CD4-positive, alpha-beta T cell treated with Interferon alpha-2 for 1 hour (primary cell): ENCODE results near the gene TSC22D2.

Source experiments
- DNase-seq, 2 donors: peaks; one replicate each; pipeline ENCODE4 v3.0.0-alpha.2; 2020 to 2022

The TSC22D2 gene

DNA sequence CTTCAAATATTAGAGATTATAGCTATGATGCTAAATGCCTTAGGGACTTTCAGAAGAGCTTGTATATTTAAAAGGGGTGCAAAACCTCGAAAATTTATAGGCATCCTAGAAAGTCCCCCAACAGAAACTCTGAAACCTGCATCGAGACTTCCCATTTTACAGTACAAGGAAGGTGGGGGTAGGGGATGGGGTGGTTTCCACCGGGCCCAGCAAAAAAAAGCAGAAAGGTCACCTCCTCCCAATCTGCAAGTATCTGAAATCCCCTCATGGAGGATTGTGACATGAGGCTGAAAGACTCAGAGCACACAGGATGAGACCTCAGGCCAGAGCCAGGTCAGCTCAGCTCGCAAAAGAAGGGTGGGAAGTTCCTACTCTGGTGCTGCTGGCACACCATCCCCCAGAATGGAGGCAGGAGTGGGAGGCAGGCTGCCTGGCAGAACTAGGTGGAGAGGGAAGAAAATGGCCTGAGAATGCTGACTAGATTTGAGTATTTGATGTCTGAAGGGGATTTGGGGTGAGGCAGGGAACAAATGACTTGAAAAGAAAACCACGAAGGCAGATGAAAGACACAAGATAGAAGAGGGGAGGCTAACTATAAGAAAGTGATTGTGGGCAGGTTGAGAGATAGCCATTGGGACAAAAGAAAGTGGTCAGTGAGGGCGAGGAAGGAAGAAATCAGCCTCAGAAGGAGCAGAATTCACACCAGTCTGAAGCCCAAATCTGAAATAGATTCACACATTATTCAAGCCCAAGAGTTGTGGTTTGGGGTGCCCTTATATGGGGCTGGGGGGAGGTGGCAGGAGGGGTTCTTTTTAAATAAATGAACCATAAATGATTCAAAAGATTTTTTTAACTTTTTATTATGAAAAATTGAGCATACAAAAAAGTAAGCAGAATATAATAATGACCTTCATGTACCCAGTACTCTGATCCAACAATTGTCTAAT lies 22.5 kb upstream of the TSC22D2 start:
- DNase-seq = peak; percentile 36 to 52

DNA sequence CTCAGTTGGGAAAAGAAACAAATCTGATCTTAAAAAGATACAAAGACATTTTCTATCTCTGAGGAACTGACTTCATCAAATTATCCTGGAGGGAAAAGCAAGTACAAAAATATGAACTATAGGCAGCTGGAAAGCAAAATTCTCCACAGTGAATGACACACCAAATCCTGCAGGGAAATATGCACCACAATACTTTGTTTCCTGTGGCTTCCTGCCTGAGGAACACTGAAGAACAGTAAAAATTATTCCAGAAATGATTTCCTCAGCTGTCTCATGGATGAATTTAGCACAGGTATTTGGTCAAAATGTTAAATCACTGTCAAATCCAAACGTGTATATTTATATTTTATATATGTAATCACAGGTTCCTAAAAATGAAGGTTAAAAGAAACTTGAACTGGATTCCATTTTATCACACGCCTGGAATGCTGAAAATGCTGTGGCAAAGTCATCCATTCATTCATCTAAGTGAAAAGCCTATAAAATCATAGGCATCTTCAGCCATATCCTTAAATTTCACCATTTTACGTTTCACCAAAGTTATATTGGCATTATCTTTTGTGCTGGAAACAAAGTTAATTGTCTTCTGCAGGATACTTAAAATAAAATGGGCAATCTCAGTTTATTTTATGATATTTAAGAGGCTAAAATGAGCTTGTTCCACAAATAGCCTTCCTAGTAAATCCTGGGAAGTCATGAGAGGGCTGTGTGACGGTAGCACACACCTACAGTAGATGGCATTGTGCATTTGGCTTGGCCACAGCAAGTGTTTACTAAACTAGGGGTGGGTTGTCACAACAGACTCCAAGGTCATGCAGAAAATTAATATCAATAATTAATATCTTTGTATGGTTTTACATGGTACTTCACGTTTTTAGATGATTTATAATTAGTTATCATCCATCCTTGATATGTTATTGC lies 19.3 kb upstream of the TSC22D2 start:
- no peak for DNase-seq

DNA sequence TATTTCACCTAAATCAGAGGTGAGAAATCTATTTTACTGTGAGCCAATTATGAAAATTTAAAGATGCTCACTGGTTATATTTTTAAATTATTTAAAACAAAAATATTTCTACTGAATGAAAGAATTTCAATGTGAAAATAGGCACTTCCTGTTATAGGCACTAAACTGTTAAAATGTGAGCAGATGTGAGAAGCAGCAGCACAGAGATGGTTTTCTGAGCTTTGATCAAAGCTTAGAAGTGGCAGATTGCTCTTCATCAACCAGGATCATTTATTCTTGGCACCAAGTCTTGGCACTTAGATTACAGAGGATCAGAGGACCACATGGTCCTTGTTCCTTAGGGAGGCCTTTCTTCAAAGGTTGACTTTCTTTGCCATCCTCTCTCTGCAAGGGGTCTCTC lies 18.0 kb upstream of the TSC22D2 start:
- DNase-seq = no peak

DNA sequence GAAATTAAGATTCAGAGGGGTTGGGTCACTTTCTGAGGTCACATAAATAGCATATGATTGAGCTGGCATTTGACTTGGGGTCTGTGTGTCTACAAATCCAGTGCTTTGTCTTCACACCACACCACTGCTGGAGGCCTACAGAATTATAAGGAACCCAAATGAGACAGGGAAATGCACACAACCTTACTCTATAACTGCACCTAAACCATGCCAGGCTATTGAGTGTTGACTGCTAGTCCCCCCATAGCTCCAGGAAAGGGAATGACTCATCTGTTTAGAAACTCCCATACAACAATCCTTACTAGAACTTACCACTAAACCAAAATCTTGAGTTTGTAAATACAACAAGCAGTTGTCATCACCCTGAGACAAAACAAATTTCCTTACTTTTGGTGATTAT lies 16.9 kb upstream of the TSC22D2 start:
- DNase-seq = no peak

DNA sequence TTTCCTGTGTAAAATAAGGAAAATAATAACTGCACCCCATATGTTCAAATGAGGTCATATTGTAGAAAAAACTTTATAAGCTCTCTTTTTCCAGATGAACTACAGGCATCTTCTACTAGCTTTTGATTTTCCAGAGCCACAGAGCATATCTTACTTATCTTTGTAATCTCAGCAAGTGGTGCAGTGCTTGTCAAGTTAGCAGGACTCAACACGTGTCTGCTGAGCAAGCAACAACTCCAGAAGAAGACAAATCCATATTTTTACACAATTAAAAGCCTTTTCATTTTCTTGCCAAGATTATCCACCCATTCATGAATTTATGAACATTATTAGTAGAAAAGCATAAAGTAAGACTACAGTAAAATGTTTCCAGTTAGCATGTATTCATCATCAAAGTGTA lies 14.4 kb upstream of the TSC22D2 start:
- DNase-seq = no peak

DNA sequence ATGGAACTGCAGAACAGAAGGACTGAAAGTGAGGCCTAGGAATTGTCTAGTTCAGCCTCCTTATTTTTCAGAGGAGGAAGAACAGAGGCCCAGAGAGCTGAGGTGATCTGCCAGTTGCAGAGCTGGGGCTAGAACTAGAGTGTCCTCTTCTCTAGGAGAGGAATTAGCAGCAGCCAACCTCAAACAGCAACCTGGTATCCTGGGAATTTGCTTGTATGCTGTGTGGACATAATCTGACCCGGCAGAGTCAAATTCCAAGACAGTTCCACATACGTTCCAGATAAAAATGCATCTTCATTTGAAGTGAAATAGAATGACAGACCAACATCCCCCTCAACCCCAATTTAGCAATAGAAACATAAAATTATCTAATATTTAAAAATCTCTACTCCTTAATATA lies 13.5 kb upstream of the TSC22D2 start:
- DNase-seq = no peak

DNA sequence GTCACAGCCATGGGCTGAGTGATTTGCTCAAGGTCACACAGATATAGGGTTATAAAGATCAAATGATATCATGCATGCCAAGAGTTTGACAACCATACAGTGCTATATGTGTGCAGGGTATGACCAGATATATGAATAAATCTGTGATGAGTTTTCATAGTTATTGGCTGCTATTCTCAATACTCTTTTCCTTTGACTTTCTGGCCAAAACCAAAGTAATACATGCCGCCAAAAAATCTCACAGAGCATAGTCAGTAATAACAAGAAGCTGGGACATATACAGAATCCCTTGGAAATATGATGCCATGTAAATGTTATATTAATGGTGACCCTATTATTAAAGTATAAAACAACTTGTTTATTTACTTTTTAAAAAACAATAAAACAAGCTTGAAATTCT lies 11.6 kb upstream of the TSC22D2 start:
- no peak for DNase-seq

DNA sequence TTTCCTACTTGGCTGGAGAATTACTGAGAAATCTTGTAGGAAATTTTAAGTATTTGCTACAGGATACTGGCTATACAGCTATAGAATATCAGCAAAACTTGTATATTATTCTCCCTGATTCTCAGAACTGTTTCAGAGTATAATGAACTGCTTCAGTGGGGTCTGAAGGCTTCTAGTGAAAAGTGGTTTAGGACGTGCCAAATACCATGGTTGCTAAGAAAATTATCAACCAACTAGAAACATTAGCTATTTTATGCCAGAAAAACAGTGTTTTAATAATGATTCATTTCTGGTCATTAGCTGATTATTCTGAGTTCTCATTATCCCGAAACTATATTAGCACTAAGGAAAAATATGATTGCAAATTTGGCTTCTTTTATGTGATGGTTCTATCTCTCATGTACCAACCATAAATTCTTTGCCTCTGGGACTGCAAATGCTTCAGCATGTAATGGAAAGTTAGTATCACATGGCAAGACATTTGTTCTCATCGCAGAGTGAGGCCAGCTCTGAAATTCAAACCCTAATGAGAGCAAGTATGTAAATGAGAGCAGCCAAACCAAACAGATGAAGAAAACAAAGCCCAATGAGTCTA lies 11.0 kb upstream of the TSC22D2 start:
- no peak for DNase-seq

DNA sequence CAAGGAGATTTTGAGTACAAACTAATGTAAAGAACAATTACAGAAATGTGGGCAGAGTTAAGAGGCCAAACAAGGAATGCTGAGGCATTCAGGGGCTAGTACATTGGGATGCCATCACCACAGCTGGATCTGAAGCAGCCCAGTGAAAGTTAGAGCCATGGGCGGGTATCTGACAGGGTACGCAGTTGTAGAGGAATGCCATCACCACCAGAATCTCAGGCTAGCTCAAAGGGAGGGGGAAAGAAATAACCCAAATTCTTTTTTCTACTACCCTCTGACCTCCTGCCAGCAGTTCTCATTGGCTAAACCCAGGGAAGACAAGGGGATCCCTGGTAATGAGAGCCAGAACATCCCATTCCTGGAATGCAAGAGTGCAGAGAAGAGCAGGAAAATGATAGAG lies 9.0 kb upstream of the TSC22D2 start:
- no peak for DNase-seq

DNA sequence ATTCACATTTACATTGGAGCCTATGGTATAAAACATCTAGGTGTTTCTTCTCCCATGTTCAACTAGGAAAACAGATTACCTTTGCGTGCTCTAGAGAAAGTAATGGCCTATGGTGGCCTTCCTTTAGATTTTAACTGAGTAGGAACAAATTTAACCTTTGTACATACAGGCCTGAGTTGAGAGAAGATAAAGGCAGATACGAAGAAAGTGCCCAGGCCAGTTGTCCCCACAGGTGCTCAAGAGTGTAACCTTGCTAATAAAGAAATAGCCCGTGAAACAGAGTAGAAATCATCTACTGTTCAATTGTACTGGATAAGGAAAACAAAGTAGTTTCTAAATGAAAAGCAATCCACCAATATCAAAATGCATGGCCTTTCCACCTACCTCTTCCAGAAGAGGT lies 6.8 kb upstream of the TSC22D2 start:
- DNase-seq = no peak

DNA sequence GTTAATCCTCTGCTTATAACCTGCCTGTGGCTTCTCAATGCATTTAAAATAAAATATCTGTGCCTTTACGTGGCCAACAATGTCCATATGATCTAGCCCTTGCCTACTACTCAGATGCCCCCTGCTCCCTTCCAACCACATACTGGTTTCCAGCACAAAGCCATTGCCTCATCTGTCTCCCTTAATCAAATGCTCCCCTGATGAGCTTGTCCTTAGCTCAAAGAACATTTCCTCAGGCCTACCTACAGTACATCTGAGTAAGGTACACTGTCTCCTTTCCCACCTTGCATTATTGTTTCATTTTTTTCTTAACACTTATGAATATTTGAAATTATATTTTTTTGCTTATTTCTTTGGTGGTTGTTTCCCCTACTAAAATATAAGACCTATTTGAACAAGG lies 5.9 kb upstream of the TSC22D2 start:
- no peak for DNase-seq

DNA sequence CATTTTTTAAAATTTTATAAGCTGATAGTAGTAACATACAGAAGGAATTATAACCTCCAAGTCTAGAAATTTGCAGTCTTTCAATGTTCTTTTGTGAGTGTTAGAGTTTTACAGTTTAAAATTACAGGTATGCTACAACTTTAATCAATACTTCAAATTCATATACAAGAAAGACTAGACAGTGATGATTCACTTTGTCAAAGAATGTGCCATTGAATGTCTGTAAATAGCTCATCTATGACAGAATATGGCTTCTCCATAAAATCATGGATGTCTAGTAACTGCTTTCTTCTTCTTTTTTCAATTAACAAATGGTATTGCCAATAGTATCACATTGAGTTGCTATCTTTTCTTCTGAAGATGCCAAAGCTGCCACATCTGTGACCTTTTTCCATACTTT lies 4.1 kb upstream of the TSC22D2 start:
- no peak for DNase-seq

DNA sequence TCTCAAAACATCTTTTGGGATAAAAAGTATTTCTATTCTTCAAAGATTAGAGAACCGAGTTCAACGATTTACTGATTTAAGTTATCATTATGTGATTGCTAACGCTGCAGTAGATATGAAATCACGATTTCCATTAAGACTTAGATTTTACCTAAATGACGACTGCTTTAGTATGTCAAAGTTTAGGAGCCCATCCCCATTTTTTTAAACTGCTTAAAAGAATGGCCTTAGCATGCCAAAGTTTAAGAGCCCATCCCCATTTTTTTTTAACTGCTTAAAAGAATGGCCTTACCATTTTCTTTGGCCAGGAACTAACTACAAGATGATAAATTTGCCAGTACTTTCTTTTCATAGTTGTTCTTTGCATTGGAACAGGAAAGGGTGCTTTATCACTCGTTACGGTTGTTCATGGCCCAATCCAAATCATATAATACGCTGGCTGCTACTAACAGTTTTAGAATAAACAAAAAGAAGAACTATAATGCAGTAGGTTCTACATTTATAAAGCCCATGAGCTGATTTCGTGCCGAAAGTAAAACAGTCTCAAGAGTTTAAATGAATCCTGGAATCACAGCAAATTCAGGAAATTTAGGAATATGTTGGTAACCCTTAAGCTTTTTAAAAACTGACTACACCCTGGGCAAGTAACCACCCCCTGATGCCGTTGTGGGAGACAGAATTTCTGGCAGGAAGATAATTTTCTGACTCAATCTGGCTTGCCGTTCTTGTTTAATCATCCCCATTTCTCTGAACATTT lies 869 bp upstream of the TSC22D2 start:
- DNase-seq = no peak

DNA sequence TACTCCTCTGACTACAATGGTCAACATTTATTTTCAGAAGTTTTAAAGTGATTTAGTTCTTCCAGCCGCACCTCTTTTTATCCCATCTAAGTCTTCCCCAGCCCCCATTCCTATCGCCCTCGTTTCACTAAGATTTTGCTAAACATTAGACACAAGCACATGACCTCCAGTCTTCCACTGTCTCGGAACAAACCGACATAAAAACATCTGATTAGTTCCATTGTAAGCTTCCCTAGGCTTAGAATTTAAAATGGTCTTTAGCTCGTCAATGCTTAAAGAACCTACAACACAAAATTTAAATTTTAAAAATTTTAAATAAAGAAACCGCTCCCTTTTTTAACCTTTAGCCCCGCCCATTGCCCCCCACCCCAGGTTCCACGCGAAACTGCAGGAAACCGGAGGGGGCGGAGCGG lies 284 bp upstream of the TSC22D2 start:
- DNase-seq = no peak

DNA sequence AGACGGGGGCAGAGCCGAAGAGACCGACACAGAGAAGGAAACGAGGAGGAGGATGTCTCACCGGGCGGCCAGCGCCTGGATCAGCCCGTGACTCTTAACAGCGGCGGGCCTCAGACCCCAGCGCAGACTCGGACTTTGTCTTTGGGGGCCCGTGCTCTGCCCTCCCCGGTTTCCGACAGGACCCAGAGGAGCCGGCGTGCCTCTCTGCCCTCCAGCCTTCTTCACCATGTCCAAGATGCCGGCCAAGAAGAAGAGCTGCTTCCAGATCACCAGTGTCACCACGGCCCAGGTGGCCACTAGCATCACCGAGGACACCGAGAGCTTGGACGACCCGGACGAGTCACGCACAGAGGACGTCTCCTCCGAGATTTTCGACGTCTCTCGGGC lies 1.0 kb downstream of the TSC22D2 start:
- DNase-seq = no peak

DNA sequence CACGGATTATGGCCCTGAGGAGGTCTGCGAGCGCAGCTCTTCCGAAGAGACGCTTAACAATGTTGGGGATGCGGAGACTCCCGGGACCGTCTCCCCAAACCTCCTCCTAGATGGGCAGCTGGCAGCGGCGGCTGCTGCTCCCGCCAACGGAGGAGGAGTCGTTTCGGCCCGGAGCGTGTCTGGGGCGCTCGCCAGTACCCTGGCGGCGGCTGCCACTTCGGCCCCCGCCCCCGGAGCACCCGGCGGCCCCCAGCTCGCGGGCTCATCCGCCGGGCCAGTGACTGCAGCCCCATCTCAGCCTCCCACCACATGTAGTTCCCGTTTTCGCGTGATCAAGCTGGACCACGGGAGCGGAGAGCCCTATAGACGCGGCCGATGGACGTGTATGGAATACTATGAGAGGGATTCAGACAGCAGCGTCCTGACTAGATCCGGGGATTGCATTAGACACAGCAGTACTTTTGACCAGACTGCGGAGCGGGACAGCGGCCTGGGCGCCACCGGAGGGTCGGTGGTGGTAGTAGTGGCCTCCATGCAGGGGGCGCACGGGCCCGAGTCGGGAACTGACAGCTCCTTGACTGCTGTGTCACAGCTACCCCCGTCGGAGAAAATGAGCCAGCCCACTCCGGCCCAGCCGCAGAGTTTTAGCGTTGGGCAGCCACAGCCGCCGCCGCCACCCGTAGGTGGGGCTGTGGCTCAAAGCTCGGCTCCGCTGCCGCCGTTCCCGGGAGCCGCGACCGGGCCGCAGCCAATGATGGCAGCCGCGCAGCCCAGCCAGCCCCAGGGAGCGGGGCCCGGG lies 1.6 kb downstream of the TSC22D2 start:
- peak; percentile 70 to 73 for DNase-seq

DNA sequence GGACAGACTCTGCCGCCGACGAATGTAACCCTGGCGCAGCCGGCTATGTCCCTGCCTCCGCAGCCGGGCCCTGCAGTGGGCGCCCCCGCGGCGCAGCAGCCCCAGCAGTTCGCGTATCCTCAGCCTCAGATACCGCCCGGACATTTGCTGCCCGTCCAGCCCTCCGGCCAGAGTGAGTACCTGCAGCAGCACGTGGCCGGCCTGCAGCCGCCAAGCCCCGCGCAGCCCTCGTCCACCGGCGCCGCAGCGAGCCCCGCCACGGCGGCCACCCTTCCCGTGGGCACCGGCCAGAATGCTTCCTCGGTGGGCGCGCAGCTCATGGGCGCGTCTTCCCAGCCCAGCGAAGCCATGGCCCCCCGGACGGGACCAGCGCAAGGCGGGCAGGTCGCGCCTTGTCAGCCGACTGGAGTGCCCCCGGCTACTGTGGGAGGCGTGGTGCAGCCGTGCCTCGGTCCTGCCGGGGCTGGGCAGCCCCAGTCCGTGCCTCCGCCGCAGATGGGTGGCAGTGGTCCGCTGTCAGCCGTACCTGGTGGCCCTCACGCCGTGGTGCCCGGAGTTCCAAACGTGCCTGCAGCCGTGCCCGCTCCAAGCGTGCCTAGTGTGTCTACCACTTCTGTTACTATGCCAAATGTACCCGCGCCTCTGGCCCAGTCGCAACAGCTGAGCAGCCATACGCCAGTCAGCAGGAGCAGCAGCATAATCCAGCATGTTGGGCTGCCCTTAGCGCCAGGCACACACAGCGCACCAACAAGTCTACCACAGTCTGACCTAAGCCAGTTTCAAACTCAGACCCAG lies 2.4 kb downstream of the TSC22D2 start:
- peak; percentile 23 to 31 for DNase-seq

DNA sequence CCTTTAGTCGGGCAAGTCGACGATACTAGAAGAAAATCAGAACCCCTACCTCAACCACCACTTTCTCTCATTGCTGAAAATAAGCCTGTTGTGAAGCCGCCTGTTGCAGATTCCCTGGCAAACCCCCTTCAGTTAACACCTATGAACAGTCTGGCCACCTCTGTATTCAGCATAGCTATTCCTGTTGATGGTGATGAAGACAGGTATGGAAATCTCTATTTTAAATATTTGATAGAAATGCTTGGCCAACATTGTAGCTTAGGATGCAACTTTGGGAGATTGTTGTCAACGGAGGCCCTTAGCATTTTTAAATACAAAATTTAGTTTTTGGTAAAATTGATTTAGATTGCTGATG lies 3.0 kb downstream of the TSC22D2 start:
- no peak for DNase-seq

DNA sequence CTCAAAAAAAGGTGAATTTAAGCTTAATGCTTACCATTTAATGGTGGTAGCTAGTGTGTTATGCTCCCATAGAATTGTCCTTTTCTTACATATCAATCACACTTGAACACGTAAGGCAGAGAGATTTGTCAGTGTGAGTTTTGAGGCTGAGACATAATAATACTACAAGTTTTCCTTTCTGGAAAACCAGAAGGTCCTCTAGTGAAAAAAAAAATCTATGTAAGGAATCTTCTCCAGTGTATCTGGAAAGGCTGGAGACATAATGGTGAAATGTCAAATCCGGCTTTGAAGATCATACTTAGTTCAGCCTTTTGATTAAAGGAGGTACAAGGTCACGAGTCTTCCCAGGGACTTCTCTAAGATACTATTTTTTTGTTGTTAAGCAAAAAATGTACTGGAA lies 3.4 kb downstream of the TSC22D2 start:
- DNase-seq = no peak

DNA sequence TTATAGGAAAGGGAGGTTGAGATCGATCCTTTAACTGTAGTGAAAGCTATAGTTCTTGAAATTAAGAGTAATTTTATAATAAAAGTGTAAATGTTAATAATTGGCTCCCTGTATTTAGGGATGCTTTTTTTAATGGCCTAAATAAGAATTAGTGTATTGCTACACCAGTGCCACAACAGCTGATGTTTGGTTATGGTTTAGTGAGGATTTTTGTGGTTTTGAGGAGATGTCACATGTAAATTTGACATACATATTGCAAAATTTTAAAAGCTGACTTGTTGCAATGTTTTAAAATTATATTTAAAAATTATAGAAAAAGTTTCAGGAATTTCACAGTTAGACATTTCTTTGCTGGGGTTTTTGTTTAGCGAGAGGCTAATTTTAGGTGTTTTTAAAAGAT lies 3.9 kb downstream of the TSC22D2 start:
- DNase-seq = no peak
